ENCODE measurements around the gene SOS1. TPM values are rescaled to one million over a fixed set of nuclear protein-coding genes. Genes with fewer than 3 reads are reported as not detected.

Gene SOS1
- total and polyA plus RNA-seq, 2 of the 13 experiments (the other 11 are each of a cell fraction or from before 2014, with no cell fraction given) = 20.8 to 60.4 TPM

GRCh38 chr2:38981670-38982357 lies 139.0 kb downstream of the SOS1 start (continued):
- TF ChIP-seq, protein P1, sequence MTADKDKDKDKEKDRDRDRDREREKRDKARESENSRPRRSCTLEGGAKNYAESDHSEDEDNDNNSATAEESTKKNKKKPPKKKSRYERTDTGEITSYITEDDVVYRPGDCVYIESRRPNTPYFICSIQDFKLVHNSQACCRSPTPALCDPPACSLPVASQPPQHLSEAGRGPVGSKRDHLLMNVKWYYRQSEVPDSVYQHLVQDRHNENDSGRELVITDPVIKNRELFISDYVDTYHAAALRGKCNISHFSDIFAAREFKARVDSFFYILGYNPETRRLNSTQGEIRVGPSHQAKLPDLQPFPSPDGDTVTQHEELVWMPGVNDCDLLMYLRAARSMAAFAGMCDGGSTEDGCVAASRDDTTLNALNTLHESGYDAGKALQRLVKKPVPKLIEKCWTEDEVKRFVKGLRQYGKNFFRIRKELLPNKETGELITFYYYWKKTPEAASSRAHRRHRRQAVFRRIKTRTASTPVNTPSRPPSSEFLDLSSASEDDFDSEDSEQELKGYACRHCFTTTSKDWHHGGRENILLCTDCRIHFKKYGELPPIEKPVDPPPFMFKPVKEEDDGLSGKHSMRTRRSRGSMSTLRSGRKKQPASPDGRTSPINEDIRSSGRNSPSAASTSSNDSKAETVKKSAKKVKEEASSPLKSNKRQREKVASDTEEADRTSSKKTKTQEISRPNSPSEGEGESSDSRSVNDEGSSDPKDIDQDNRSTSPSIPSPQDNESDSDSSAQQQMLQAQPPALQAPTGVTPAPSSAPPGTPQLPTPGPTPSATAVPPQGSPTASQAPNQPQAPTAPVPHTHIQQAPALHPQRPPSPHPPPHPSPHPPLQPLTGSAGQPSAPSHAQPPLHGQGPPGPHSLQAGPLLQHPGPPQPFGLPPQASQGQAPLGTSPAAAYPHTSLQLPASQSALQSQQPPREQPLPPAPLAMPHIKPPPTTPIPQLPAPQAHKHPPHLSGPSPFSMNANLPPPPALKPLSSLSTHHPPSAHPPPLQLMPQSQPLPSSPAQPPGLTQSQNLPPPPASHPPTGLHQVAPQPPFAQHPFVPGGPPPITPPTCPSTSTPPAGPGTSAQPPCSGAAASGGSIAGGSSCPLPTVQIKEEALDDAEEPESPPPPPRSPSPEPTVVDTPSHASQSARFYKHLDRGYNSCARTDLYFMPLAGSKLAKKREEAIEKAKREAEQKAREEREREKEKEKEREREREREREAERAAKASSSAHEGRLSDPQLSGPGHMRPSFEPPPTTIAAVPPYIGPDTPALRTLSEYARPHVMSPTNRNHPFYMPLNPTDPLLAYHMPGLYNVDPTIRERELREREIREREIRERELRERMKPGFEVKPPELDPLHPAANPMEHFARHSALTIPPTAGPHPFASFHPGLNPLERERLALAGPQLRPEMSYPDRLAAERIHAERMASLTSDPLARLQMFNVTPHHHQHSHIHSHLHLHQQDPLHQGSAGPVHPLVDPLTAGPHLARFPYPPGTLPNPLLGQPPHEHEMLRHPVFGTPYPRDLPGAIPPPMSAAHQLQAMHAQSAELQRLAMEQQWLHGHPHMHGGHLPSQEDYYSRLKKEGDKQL (CRISPR knock-in tag; IDR thresholded peaks at IDR 0.05; ENCODE audit: low read depth) = peak; percentile 63; the same call in 1 of the 2 replicates
- TF ChIP-seq CREB1 (IDR thresholded peaks at IDR 0.05) (no peak), CREB1 (CRISPR knock-in tag; IDR thresholded peaks at IDR 0.05) (peak; percentile 63; the same call in 1 of the 2 replicates), ZSCAN5A (CRISPR knock-in tag; IDR thresholded peaks at IDR 0.05; ENCODE audit: borderline replicate concordance) (peak; percentile 97; the same call in 1 of the 2 replicates), GABPA (IDR thresholded peaks at IDR 0.05; ENCODE audit: low read depth, low read length) (no peak), GABPA (CRISPR knock-in tag; IDR thresholded peaks at IDR 0.05; ENCODE audit: low read depth) (no peak)
- TF ChIP-seq, protein P2, sequence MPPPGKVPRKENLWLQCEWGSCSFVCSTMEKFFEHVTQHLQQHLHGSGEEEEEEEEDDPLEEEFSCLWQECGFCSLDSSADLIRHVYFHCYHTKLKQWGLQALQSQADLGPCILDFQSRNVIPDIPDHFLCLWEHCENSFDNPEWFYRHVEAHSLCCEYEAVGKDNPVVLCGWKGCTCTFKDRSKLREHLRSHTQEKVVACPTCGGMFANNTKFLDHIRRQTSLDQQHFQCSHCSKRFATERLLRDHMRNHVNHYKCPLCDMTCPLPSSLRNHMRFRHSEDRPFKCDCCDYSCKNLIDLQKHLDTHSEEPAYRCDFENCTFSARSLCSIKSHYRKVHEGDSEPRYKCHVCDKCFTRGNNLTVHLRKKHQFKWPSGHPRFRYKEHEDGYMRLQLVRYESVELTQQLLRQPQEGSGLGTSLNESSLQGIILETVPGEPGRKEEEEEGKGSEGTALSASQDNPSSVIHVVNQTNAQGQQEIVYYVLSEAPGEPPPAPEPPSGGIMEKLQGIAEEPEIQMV (CRISPR knock-in tag; IDR thresholded peaks at IDR 0.05; ENCODE audit: low read depth) = no peak

All from HepG2 (cell line).